Umbilical cord (tissue), 2 donors: ENCODE data around the gene WWOX. TPM values are rescaled to one million over a fixed set of nuclear protein-coding genes. Genes with fewer than 3 reads are reported as not detected.
"Not testable (repeated sequence)": the region's sequence is repeated elsewhere in the genome, so short reads cannot be mapped to it uniquely, and the experiment has no call there.

Experiments
- DNase-seq: peaks from one replicate; pipeline ENCODE4 v3.0.0-alpha.2; 2015; ENCODE audit warnings: low spot score
- total RNA-seq: library from RNA; depleted of rRNA; stranded (reverse); fragments of >200 nt; gene quantifications from one replicate; pipeline ENCODE4 v1.2.3, GENCODE V29; 2014; ENCODE audit warnings: low replicate concordance; ENCODE audit not compliant: insufficient read depth

The WWOX gene
- total RNA-seq, 1 donor from 2014 or later, result 54.4 TPM

GRCh38 chr16:79188115-79188738 lies 1088.8 kb downstream of the WWOX start:
- no peak for DNase-seq

GRCh38 chr16:79188739-79189122 lies 1089.3 kb downstream of the WWOX start:
- no peak for DNase-seq

- no peak for DNase-seq
Measured at GRCh38 chr16:79190542-79190941, 1091.1 kb downstream of the WWOX start.

- no peak for DNase-seq
Measured at GRCh38 chr16:79191933-79192332, 1092.5 kb downstream of the WWOX start.

DNA sequence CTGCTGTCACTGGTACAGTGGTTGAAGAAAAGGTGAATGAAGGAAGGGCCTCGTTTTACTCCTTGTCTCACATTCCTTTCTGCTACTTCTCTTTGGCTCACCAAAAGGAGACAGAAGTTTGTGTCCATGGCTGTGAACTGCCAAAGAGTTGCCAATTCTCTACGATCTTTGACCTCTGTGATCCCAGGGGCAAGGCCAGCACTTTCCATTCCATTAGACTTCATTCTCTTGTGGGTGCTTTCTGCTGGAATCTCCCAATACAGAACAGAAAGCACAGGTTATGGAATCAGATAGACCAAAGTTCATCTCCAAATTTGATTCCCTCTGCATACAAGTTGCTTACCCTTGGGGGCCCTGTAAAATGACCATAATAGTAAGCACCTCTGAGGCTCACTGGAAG lies 1093.5 kb downstream of the WWOX start:
- no peak for DNase-seq

DNA sequence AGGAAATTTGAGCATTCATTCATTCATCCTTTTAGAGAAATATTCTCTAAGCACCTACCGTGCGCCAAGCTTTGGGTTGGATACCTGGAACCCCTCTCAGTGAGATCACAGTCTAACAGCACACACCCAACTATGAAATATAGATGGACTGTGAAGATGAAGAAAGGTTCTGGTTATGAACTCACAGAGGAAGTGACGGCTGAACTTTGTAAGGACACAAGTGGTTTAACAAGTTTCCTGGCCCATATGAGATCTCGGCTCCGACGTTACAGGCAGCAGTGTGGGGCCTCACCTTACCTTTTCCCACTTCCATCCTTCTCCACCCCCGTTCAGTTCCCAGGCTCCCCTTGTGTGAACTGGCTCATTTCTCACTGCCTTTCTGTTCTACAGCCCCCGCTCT lies 1094.8 kb downstream of the WWOX start:
- no peak for DNase-seq

DNA sequence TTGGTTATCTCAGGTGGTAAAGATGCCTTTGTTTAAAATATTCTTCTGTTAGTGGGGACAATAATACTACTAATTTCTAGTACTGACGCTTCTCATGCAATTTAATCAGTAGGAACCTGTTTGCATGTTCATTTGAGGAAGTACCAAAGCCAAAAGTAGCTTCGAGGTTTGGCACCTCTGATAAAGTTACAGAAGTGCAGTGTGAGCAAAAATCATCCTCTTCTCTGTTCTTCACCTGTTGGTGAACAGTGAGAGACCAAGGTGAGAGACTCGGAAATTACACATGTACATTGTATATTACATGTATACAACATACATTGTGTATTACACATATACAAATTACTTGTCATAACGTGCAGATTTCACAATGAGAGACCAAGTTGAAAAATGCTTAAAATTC lies 1096.5 kb downstream of the WWOX start:
- no peak for DNase-seq

GRCh38 chr16:79201436-79201835 lies 1102.0 kb downstream of the WWOX start:
- no peak for DNase-seq

DNA sequence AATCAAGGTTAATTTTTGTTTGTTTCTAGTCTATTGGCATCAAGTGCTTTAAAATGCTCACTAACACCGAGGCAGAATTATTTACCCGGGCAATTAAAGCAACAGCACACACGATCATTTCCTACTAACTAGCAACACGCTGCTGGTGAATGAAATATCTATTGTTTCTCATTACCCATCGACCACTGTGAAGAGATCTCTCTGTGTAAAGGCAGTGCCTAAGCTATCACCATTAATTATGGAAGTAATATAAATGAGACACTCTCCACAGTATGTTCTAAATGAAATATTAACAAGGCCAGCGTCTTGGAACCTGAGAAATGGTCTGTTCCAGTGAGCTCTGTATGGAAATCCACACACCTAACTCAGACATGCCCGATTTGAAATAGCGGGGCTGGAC lies 1103.5 kb downstream of the WWOX start:
- no peak for DNase-seq

DNA sequence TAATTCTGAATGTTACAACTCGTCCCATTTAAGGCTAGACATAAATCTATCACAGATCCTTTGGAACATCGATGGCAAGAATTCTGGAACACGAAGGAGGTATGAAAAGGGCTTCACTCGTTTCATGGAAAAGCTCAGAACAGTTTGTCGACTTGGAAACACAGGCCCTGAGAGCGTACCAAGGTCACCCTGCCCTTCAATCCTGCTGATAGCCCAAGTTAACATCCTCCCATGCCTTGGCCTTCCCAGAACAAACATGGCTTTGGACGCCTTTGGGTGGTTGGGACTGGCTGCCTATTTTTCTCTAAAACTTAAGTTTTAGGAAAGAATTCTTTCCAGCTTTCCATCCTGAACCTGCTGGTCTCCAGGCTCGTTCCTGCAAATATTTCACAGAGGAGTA lies 1105.0 kb downstream of the WWOX start:
- DNase-seq, result no peak

DNA sequence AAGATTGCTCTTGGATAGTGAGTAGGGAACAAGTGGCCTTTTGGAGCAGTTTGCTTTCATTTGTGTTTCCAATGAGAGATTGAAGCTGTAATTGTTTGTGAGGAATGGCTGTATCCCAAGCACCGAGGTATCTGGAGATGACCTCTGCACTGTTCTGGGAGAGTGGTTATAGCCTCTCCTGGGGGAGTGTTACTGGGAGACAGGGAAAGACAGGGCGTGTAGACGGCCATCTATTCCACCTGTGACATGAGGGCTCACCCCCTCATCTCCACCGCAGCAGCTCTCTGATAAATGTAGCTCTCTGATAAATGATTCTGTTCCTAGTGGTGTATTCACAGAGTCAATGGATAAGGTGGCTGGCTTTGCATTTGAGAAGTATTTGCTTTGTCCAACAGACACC lies 1107.4 kb downstream of the WWOX start:
- no peak for DNase-seq

DNA sequence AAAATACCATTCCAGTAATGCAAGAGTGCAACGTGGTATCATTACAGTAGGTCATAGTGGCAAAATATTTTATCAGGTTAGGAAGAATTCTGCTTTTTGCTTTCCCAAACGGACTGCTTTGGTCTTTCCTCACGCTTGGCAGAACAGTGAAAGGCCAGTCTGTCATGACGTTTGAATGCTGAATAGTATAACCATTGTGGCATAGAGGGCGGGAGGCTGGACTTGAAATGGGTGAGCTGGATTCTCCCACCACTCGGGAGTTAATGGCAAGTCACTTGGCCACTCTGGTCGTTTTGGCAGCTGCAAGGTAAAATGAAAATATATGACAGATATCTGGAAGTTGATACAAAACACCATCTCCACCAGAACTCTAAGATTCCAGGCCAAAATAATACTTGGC lies 1109.9 kb downstream of the WWOX start:
- no peak for DNase-seq

DNA sequence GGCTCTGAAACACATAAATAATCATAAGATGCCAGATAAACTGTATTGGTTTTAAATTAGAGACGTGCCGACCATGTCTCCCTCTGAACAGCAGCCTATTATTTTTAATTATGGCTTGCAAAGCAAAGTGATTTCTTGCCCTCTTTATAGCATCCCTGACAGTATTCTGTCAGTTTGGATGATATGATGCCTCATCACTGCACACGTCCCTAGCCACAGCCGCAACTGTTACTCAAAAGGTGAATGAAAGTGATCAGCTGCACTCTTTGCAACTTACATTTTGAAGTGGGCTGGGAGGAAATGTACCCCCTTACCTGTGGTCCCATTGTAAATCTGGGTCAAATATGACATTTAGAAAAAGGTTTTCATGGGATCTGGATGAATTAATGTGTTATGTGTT lies 1111.2 kb downstream of the WWOX start:
- DNase-seq, result no peak

DNA sequence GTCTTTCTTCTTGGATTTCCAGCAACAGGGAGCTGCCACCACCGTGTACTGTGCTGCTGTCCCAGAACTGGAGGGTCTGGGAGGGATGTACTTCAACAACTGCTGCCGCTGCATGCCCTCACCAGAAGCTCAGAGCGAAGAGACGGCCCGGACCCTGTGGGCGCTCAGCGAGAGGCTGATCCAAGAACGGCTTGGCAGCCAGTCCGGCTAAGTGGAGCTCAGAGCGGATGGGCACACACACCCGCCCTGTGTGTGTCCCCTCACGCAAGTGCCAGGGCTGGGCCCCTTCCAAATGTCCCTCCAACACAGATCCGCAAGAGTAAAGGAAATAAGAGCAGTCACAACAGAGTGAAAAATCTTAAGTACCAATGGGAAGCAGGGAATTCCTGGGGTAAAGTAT lies 1112.1 kb downstream of the WWOX start:
- no peak for DNase-seq

- DNase-seq, result no peak
Measured at GRCh38 chr16:79212114-79212791, 1112.8 kb downstream of the WWOX start.

GRCh38 chr16:79213214-79213613 lies 1113.8 kb downstream of the WWOX start:
- no peak for DNase-seq

DNA sequence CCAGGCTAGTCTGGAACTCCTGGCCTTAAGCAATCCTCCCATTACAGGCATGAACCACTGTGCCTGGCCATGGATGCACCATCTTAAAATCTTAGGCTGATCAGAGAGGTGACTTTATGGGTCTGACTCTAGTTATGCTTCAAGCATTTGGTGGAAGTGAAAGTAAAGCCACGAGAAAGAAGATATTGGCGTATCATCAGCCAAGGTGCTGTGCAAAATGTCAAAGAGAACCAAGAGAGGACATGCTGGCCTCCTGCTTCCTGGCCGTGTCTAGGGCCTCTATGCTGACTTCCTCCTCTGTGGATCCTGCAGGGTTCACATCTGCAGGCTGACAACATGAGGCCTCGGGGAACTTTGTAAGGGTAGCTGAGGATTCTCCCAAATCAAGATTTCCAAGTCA lies 1115.8 kb downstream of the WWOX start:
- DNase-seq, result no peak

DNA sequence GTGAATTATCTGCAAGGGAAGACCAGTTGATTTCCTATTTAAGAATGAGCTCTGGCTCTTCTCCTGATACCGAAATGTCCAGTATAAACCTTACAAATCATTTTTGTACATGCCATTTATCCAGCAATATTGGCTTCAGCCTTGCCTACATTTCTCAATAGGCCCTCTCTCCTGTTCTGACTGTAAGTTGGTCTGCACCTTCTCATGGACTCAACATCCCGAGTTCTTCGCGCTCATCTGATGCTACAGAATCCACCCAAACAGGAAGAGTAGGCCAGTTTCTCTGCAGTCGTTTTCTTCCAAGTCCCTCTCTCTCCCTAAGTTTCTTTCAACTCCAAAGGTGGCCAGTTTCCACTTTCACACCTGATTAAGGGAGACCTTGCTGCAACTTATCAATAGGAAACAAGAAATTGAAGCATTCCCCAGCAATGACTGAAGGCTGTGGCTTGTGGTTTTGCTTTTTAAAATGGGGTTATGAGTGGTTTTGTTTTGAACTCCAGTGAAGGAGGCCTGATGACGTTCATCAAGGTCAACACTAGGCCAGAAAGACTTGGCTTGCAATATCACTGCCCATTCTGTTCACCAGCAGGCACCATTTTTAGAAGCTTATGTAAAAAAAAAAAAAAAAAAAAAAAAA lies 1118.0 kb downstream of the WWOX start:
- DNase-seq, result no peak

DNA sequence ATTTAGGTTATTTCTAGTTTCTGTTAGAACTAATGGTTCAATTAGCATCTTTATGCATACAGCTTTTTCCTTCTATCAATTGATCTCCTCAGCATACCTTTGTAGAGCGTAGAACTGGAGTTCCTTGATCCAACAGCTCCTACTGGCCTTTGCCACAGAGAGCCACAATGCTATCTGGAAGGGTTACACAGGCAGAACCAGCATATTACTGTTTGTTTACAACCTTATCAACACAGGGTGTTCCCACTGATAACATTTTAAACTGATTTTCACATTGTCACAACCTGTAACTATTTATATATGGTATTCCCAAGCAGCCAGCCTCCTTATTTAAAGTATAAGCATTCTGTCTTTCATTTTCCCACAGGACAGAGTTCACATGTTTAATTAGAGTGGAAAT lies 1118.9 kb downstream of the WWOX start:
- DNase-seq, result no peak

DNA sequence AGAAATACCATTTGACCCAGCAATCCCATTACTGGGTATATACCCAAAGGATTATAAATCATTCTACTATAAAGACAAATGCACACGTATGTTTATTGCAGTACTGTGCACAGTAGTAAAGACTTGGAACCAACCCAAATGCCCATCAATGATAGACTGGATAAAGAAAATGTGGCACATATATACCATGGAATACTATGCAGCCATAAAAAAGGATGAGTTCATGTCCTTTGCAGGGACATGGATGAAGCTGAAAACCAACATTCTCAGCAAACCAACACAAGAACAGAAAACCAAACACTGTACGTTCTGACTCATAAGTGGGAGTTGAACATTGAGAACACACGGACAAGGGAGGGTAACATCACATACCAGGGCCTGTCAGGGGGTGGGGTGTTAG lies 1126.5 kb downstream of the WWOX start:
- DNase-seq, result not testable (repeated sequence)

- DNase-seq, result peak; percentile 63
Measured at GRCh38 chr16:79229361-79229760, 1129.9 kb downstream of the WWOX start.

GRCh38 chr16:79245700-79246099 lies 1146.2 kb downstream of the WWOX start:
- DNase-seq, result not testable (repeated sequence)

- DNase-seq, result no peak
Measured at GRCh38 chr16:79247386-79247785, 1147.9 kb downstream of the WWOX start.
